ENCODE data around the gene WFIKKN1.

- TF ChIP-seq CTCF (IDR thresholded peaks at IDR 0.05) (no peak), POLR2A (IDR thresholded peaks at IDR 0.05) (no peak), POLR2AphosphoS5 (IDR thresholded peaks at IDR 0.05) (no peak), EP300 (IDR thresholded peaks at IDR 0.05; ENCODE audit: low read depth) (no peak)
Measured at GRCh38 chr16:596736-597060, 34.1 kb upstream of the WFIKKN1 start.
